ENCODE results near the gene TTC28. TPM values are rescaled to one million over a fixed set of nuclear protein-coding genes. Genes with fewer than 3 reads are reported as not detected.

The TTC28 gene
- total and polyA plus RNA-seq, 7 donors: 1.2 to 12.1 (median 3.5) TPM

- 82 to 95% (median 85%) methylated on average over 2 of the region's 2 CpGs for WGBS, 3 donors
- DNase-seq: no peak
- Histone ChIP-seq H3K36me3 (ENCODE audit: insufficient read depth in 1 of 2, low read depth in 1 of 2) (peaks cover 0 to 16% of the 10 kb centered on the region in 2 donors), H3K4me3 (no peak overlapping the region), H3K9me3 (no peaks in the 10 kb centered on the region), H3K27me3 (ENCODE audit: insufficient read depth in 3 of 3, low read length in 2 of 3) (no peaks in the 10 kb centered on the region), H3K4me1 (peaks cover 20% of the 10 kb centered on the region), H3K27ac (no peak overlapping the region)
- TF ChIP-seq, protein P1, sequence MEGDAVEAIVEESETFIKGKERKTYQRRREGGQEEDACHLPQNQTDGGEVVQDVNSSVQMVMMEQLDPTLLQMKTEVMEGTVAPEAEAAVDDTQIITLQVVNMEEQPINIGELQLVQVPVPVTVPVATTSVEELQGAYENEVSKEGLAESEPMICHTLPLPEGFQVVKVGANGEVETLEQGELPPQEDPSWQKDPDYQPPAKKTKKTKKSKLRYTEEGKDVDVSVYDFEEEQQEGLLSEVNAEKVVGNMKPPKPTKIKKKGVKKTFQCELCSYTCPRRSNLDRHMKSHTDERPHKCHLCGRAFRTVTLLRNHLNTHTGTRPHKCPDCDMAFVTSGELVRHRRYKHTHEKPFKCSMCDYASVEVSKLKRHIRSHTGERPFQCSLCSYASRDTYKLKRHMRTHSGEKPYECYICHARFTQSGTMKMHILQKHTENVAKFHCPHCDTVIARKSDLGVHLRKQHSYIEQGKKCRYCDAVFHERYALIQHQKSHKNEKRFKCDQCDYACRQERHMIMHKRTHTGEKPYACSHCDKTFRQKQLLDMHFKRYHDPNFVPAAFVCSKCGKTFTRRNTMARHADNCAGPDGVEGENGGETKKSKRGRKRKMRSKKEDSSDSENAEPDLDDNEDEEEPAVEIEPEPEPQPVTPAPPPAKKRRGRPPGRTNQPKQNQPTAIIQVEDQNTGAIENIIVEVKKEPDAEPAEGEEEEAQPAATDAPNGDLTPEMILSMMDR (IDR thresholded peaks at IDR 0.05): no peak
- no peak for ATAC-seq
- intact Hi-C loops (cut with DNase I): no loop called here
These were observed 664.6 kb downstream of the TTC28 start for GRCh38 chr22:28015046-28015425.

GRCh38 chr22:28014211-28015045 is 665.2 kb downstream of the TTC28 start:
- intact Hi-C loops (cut with DNase I): loop anchor here in 1 of 2 donors (5.0 kb wide), 1 partner anchor 1337 kb away; no protein-coding TSS in a partner anchor
- TF ChIP-seq, protein P1 (IDR thresholded peaks at IDR 0.05): no peak

DNA sequence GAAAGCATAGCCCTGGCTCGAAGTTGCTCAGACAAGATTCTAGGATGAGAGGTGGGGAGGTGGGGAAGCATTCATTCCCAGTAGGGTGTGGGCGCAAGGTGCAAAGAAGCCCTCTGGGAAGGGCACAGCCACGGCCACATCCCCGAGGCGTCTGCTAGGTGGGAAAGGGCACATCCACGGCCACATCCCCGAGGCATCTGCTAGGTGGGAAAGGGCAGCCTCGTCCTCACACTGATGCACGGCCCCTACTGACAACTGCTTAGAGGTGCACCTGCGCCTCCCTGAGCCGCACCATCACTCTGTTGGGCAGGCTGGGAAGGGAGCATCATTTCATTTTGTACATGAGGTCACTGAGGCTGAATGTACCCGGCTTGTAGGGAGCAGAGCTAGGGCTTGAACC is 666.0 kb downstream of the TTC28 start:
- Histone ChIP-seq H3K27ac (no peak overlapping the region), H3K9me3 (no peaks in the 10 kb centered on the region), H3K4me1 (peaks cover 7% of the 10 kb centered on the region), H3K36me3 (ENCODE audit: insufficient read depth in 1 of 2, low read depth in 1 of 2) (peaks cover 0 to 16% of the 10 kb centered on the region in 2 donors), H3K27me3 (ENCODE audit: insufficient read depth in 3 of 3, low read length in 2 of 3) (no peaks in the 10 kb centered on the region), H3K4me3 (no peak overlapping the region)
- WGBS, 3 donors: 94 to 95% (median 94%) methylated on average over 12 of the region's 12 CpGs
- intact Hi-C loops (cut with DNase I): loop anchor here in 1 of 2 donors (5.0 kb wide), 1 partner anchor 1336 kb away; no protein-coding TSS in a partner anchor
- ATAC-seq (no peak), DNase-seq (peak in 1 of 2 donors; percentile 32)
- TF ChIP-seq, protein P1 (IDR thresholded peaks at IDR 0.05): no peak

More at GRCh38 chr22:28014211-28015045, 665.2 kb downstream of the TTC28 start:
- Histone ChIP-seq H3K9me3 (no peaks in the 10 kb centered on the region), H3K4me1 (peaks cover 14% of the 10 kb centered on the region), H3K36me3 (ENCODE audit: insufficient read depth in 1 of 2, low read depth in 1 of 2) (peaks cover 0 to 16% of the 10 kb centered on the region in 2 donors), H3K27ac (no peak overlapping the region), H3K27me3 (ENCODE audit: insufficient read depth in 3 of 3, low read length in 2 of 3) (no peaks in the 10 kb centered on the region), H3K4me3 (no peak overlapping the region)
- DNase-seq: peak in 1 of 2 donors; percentile 41
- 88 to 90% (median 88%) methylated on average over 16 to 18 of the region's 18 CpGs for WGBS, 3 donors
- ATAC-seq: no peak

DNA sequence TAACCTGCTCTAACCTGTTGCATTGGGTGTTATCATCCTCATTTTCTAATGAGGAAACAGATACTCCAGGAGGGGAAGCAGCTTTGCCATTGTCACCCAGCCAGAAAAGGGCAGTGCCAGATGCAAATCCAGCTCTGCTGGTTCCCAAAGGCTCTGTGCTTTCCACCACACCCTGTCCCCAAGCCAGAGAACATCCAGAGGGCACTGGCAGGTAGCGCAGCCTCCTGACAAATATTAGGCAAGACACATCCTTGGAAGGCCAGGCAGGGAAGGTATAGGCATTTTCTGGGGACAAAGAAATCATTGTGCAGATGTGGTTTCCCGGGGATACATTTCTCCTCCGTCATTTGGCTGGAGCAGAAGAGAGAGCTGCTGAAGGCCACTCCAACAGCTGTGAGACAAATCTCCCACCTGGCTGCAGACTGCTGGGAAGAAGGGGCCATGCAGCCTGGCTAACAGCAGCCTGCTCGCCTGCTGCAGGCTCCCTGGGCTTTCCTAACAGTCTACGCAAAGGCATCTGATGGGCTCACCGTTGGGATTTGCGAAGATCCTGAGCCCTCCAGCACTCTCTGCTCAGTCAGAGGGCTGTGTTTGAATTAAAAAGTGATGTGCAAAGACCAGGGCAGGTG is 666.7 kb downstream of the TTC28 start:
- Histone ChIP-seq H3K27me3 (ENCODE audit: insufficient read depth in 3 of 3, low read length in 2 of 3) (no peaks in the 10 kb centered on the region), H3K4me3 (no peak overlapping the region), H3K36me3 (ENCODE audit: insufficient read depth in 1 of 2, low read depth in 1 of 2) (peaks cover 0 to 16% of the 10 kb centered on the region in 2 donors), H3K9me3 (no peaks in the 10 kb centered on the region), H3K4me1 (peaks cover 3% of the 10 kb centered on the region), H3K27ac (no peak overlapping the region)
- ATAC-seq (no peak), DNase-seq (peak in 1 of 2 donors; percentile 26)
- WGBS, 3 donors: 71 to 83% (median 75%) methylated on average over 7 of the region's 7 CpGs
- intact Hi-C loops (cut with DNase I): loop anchor here in 1 of 2 donors (5.0 kb wide), 1 partner anchor 1336 kb away; no protein-coding TSS in a partner anchor
- TF ChIP-seq, protein P1 (IDR thresholded peaks at IDR 0.05): no peak

Data from psoas muscle (tissue), 8 donors.